MM.1S (cell line): ENCODE data around the gene L1TD1.

Experiments
- CTCF ChIP-seq: fragments of 300-600 bp; sonication (generic); IDR thresholded peaks from 2 replicates; pipeline ENCODE4 v1.5.1; 2016; ENCODE audit warnings: antibody characterized with exemption, low read length, mixed read lengths
- EZH2 ChIP-seq: fragments of 300-600 bp; sonication (generic); optimal IDR thresholded peaks from 2 replicates; pipeline ENCODE3; 2017; ENCODE audit warnings: low read depth, mild to moderate bottlenecking, antibody characterized with exemption, low read length, mixed read lengths

GRCh38 chr1:62224182-62224581, 29.5 kb downstream of the L1TD1 start:
- TF ChIP-seq CTCF (no peak), EZH2 (no peak)
